Parathyroid adenoma (tissue), 2 donors: Measurements from ENCODE around the gene PHACTR2.

Experiments
- H2AFZ ChIP-seq: fragments of 300-600 bp; sonication (generic); one replicate; pipeline ENCODE4 v1.7.0; 2017; ENCODE audit warnings: antibody characterized with exemption, mild to moderate bottlenecking
- H3K27ac ChIP-seq: fragments of 300-600 bp; sonication (generic); one replicate; pipeline ENCODE4 v1.7.0; 2017
- H3K27me3 ChIP-seq: fragments of 300-600 bp; sonication (generic); one replicate; pipeline ENCODE4 v1.7.0; 2017; ENCODE audit warnings: low read length; ENCODE audit not compliant: control insufficient read depth, insufficient read depth
- H3K36me3 ChIP-seq: fragments of 300-600 bp; sonication (generic); one replicate; pipeline ENCODE4 v1.7.0; 2017; ENCODE audit warnings: low read length; ENCODE audit not compliant: control insufficient read depth, insufficient read depth
- H3K4me1 ChIP-seq: fragments of 300-600 bp; sonication (generic); one replicate; pipeline ENCODE4 v1.7.0; 2017; ENCODE audit warnings: control low read depth
- H3K4me2 ChIP-seq: fragments of 300-600 bp; sonication (generic); one replicate; pipeline ENCODE4 v1.7.0; 2017; ENCODE audit warnings: low read length
- H3K4me3 ChIP-seq: fragments of 300-600 bp; sonication (generic); one replicate; pipeline ENCODE4 v1.7.0; 2017; ENCODE audit warnings: low read depth, low read length
- H3K79me2 ChIP-seq: fragments of 300-600 bp; sonication (generic); one replicate; pipeline ENCODE4 v1.7.0; 2017; ENCODE audit warnings: control low read depth
- H3K9ac ChIP-seq: fragments of 300-600 bp; sonication (generic); one replicate; pipeline ENCODE4 v1.7.0; 2017; ENCODE audit warnings: mild to moderate bottlenecking
- H3K9me3 ChIP-seq: fragments of 300-600 bp; sonication (generic); one replicate; pipeline ENCODE4 v1.7.0; 2017; ENCODE audit warnings: low read length; ENCODE audit not compliant: control insufficient read depth
- CTCF ChIP-seq: fragments of 300-600 bp; sonication (generic); IDR thresholded peaks from one replicate; pipeline ENCODE4 v1.7.0; 2017; ENCODE audit warnings: antibody characterized with exemption, mild to moderate bottlenecking
- donor health status: primary hyperparathyroidism.

Gene PHACTR2

GRCh38 chr6:143755301-143755744 is 77.6 kb downstream of the PHACTR2 start:
- Histone ChIP-seq H3K36me3 (no peaks in the 10 kb centered on the region), H3K9ac (no peak overlapping the region), H3K4me2 (no peak overlapping the region), H3K27ac (no peak overlapping the region), H2AFZ (no peak overlapping the region), H3K4me1 (no peaks in the 10 kb centered on the region), H3K27me3 (no peaks in the 10 kb centered on the region), H3K4me3 (no peak overlapping the region), H3K79me2 (no peaks in the 10 kb centered on the region), H3K9me3 (no peaks in the 10 kb centered on the region)
- no peak for TF ChIP-seq CTCF

- no peak overlapping the region for H2AFZ ChIP-seq
- no peak overlapping the region for H3K4me2 ChIP-seq
- no peak overlapping the region for H3K9ac ChIP-seq
- H3K27ac ChIP-seq, result no peak overlapping the region
- H3K79me2 ChIP-seq, result no peaks in the 10 kb centered on the region
- H3K36me3 ChIP-seq, result no peaks in the 10 kb centered on the region
- no peak for TF ChIP-seq CTCF
- H3K4me3 ChIP-seq, result no peak overlapping the region
- no peaks in the 10 kb centered on the region for H3K27me3 ChIP-seq
- H3K9me3 ChIP-seq, result no peaks in the 10 kb centered on the region
- H3K4me1 ChIP-seq, result no peaks in the 10 kb centered on the region
Measured at GRCh38 chr6:143757346-143757832, 79.6 kb downstream of the PHACTR2 start.

GRCh38 chr6:143758551-143758950 is 80.8 kb downstream of the PHACTR2 start:
- Histone ChIP-seq H3K9ac (no peak overlapping the region), H3K4me3 (no peak overlapping the region), H3K9me3 (no peaks in the 10 kb centered on the region), H3K36me3 (no peaks in the 10 kb centered on the region), H3K4me2 (no peak overlapping the region), H3K27ac (no peak overlapping the region), H3K79me2 (no peaks in the 10 kb centered on the region), H3K4me1 (no peaks in the 10 kb centered on the region), H2AFZ (no peak overlapping the region), H3K27me3 (no peaks in the 10 kb centered on the region)
- TF ChIP-seq CTCF, result no peak

GRCh38 chr6:143759666-143760065 is 81.9 kb downstream of the PHACTR2 start:
- Histone ChIP-seq H3K9me3 (no peaks in the 10 kb centered on the region), H3K27me3 (no peaks in the 10 kb centered on the region), H3K4me2 (no peak overlapping the region), H3K4me1 (no peaks in the 10 kb centered on the region), H3K9ac (no peak overlapping the region), H3K36me3 (no peaks in the 10 kb centered on the region), H3K4me3 (no peak overlapping the region), H3K27ac (no peak overlapping the region), H2AFZ (no peak overlapping the region), H3K79me2 (no peaks in the 10 kb centered on the region)
- no peak for TF ChIP-seq CTCF

- Histone ChIP-seq H3K9ac (no peak overlapping the region), H3K4me1 (no peaks in the 10 kb centered on the region), H3K79me2 (no peaks in the 10 kb centered on the region), H3K27me3 (no peaks in the 10 kb centered on the region), H3K4me3 (no peak overlapping the region), H2AFZ (no peak overlapping the region), H3K36me3 (no peaks in the 10 kb centered on the region), H3K27ac (no peak overlapping the region), H3K4me2 (no peak overlapping the region), H3K9me3 (no peaks in the 10 kb centered on the region)
- TF ChIP-seq CTCF, result no peak
Measured at GRCh38 chr6:143761074-143761473, 83.3 kb downstream of the PHACTR2 start.
